Lower leg skin (tissue), 3 donors: ENCODE data around the gene ZNF280C.

Source experiments
- CTCF ChIP-seq, 3 donors: fragments of 450-650 bp; IDR thresholded peaks; one replicate each; pipeline ENCODE4 v1.5.1; 2016; ENCODE audit warnings: antibody characterized with exemption in 3 of 3, mild to moderate bottlenecking in 3 of 3, moderate library complexity in 2 of 3
- POLR2A ChIP-seq, 2 donors: fragments of 450-650 bp; IDR thresholded peaks; one replicate each; pipeline ENCODE4 v1.6.1; 2016 to 2017; ENCODE audit warnings: antibody characterized with exemption in 2 of 2, mild to moderate bottlenecking in 1 of 2, moderate library complexity in 1 of 2

DNA sequence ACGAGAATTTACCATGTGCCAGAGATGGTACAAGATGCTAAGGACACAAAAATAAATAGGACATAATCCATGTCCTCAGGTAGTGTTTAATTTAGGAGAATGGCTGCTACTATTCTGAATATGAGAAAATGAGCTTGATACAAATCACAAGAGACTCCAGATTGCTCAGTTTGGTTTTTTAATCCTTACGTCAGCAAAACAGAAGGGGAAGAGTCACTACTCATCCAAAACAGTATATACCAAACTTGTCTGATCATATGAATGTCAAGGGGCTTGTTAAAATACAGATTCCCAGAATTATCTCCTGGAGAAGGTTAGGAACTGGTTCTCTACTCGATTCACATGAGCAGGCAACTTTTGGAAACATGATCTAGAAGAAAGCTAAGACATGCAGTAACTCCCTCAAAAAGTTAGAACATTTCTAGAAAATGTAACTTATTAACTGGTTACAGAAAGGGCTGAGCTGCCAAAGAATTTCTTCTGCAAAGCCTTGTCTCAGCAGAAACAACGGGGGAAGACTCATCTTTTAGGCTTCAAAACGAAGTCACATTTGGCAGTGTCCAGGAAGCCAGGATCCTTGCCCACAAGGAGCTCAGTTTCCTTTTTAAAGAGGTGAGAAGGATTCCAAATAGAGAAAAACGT, 106.5 kb downstream of the ZNF280C start:
- no peak for TF ChIP-seq CTCF (IDR thresholded peaks at IDR 0.05)
- TF ChIP-seq POLR2A (IDR thresholded peaks at IDR 0.05): no peak
